Stimulated activated CD8-positive, alpha-beta memory T cell treated with anti-CD3 and anti-CD28 coated beads, Interleukin-15, amount 100 ng/mL, for 1 hour (primary cell): ENCODE measurements around the gene MEGF11.

Experiments
- DNase-seq: peaks from one replicate; pipeline ENCODE4 v3.0.0-alpha.2; 2020; ENCODE audit warnings: low read depth

The MEGF11 gene

GRCh38 chr15:66089049-66089448 is 164.5 kb downstream of the MEGF11 start:
- no peak for DNase-seq

GRCh38 chr15:66085128-66085527 is 168.4 kb downstream of the MEGF11 start:
- DNase-seq: no peak

- DNase-seq: no peak
Observed at GRCh38 chr15:66084704-66085103, 168.8 kb downstream of the MEGF11 start.

- no peak for DNase-seq
Observed at GRCh38 chr15:66080717-66081398, 172.7 kb downstream of the MEGF11 start.

GRCh38 chr15:66078929-66079275 is 174.6 kb downstream of the MEGF11 start:
- no peak for DNase-seq

- no peak for DNase-seq
Observed at GRCh38 chr15:66078196-66078928, 175.2 kb downstream of the MEGF11 start.

- no peak for DNase-seq
Observed at GRCh38 chr15:66077320-66077663, 176.3 kb downstream of the MEGF11 start.

- DNase-seq: no peak
Observed at GRCh38 chr15:66076591-66077319, 176.8 kb downstream of the MEGF11 start.

GRCh38 chr15:66075947-66076346 is 177.6 kb downstream of the MEGF11 start:
- DNase-seq: no peak

- no peak for DNase-seq
Observed at GRCh38 chr15:66072616-66073361, 180.8 kb downstream of the MEGF11 start.

- DNase-seq: no peak
Observed at GRCh38 chr15:66071921-66072295, 181.6 kb downstream of the MEGF11 start.

GRCh38 chr15:66071160-66071920 is 182.2 kb downstream of the MEGF11 start:
- DNase-seq: no peak

- DNase-seq: no peak
Observed at GRCh38 chr15:66070220-66070934, 183.2 kb downstream of the MEGF11 start.

- DNase-seq: no peak
Observed at GRCh38 chr15:66069751-66070150, 183.8 kb downstream of the MEGF11 start.

GRCh38 chr15:66068801-66069200 is 184.7 kb downstream of the MEGF11 start:
- no peak for DNase-seq

GRCh38 chr15:66067687-66068086 is 185.9 kb downstream of the MEGF11 start:
- DNase-seq: no peak

- DNase-seq: no peak
Observed at GRCh38 chr15:66066481-66066880, 187.1 kb downstream of the MEGF11 start.

- DNase-seq: no peak
Observed at GRCh38 chr15:66066005-66066404, 187.5 kb downstream of the MEGF11 start.

- DNase-seq: no peak
Observed at GRCh38 chr15:66065325-66065724, 188.2 kb downstream of the MEGF11 start.

- no peak for DNase-seq
Observed at GRCh38 chr15:66063147-66063546, 190.4 kb downstream of the MEGF11 start.

- DNase-seq: no peak
Observed at GRCh38 chr15:66057089-66057488, 196.5 kb downstream of the MEGF11 start.
